GM12873 (cell line): ENCODE measurements around the gene FOXA1.

Source experiments
- TF ChIP-seq, protein P1 (sequence below): IDR thresholded peaks from 2 replicates; pipeline ENCODE4 v1.5.1; 2012; ENCODE audit warnings: low read depth, mild to moderate bottlenecking, moderate library complexity, low read length, control low read depth; ENCODE audit not compliant: insufficient read depth; ENCODE audit errors: missing control alignments

Gene FOXA1

DNA sequence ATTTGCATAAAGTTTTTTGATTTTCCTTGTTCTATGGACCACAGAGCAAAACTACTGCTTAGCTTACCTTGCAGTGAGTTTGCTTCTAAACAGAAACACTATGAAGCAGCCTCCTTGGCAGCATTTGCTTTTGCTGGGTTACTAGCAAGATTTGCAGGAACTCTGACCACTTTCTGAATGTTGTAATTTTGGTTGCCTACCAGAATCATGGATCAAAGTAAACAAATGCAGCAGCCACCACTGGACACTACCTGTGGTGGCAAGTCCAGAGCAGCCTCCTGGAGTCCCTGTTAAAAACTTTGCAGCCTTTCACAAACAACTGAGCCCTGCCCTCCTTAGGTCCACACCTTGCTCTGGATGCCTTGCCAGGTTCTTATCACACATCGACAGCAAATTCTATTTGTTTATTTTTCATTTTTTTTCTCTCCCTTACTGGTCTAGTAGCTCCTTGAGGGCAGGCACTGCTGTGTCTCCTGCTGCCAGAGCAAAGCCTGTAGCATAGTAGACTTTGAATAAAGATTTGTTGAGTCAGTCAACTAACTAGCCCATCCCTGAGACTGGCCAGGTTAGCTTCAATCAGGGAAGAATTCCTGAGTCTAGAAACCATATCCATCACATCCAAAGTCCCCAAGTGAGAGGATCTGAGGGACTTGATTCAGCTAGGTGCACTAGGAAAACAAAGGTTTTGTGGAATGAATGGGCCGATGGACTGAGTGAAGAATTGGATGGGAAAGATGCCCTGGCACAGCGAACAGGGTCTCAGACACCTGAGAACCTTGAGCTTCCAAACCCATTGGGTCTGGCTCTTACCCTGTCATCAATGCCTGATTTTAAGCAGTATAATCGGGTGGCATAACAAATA is 6.1 kb upstream of the FOXA1 start:
- TF ChIP-seq, protein P1, sequence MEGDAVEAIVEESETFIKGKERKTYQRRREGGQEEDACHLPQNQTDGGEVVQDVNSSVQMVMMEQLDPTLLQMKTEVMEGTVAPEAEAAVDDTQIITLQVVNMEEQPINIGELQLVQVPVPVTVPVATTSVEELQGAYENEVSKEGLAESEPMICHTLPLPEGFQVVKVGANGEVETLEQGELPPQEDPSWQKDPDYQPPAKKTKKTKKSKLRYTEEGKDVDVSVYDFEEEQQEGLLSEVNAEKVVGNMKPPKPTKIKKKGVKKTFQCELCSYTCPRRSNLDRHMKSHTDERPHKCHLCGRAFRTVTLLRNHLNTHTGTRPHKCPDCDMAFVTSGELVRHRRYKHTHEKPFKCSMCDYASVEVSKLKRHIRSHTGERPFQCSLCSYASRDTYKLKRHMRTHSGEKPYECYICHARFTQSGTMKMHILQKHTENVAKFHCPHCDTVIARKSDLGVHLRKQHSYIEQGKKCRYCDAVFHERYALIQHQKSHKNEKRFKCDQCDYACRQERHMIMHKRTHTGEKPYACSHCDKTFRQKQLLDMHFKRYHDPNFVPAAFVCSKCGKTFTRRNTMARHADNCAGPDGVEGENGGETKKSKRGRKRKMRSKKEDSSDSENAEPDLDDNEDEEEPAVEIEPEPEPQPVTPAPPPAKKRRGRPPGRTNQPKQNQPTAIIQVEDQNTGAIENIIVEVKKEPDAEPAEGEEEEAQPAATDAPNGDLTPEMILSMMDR, result no peak

DNA sequence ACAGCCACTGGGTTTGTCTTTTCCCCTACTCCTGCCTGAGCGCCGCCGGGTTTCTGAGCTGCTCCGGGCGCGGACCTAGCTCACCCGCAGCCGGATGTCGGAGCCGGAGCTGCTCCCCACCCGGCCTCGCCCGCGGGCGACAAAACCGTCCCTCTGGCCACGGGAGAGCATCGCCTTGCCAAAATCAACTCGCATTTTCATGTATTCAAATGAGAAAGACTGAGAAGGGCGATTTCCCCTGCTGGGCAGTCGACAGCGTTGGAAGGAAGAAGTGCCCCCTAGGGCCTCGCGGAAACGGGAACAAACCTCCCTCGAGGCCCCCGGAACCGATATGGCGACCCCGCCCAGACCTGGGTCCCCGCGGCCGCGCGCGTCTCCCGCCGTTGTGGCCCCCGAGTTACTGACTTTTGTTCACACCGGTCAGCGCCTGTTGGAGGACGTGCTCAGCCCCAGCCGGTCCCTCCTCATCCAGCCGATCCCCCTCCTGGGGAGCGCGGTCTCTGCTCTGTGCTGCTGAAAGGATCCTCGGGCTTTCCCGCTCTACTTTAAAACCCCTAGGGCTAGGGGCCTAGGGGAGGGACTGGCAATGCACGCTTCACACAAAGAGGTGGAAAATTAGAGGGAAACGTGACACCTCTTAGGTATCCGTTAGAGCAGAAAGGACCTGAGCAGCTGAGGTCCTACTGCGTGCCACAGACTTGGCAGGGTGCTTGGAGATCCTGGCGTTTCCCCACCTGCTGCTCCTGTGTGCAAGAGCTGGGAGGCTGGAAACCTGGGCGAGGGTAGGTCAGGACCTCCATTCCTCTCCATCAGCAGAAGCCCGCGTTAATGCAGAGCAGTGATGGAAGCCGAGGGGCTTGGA is 4.7 kb upstream of the FOXA1 start:
- TF ChIP-seq, protein P1, result no peak

DNA sequence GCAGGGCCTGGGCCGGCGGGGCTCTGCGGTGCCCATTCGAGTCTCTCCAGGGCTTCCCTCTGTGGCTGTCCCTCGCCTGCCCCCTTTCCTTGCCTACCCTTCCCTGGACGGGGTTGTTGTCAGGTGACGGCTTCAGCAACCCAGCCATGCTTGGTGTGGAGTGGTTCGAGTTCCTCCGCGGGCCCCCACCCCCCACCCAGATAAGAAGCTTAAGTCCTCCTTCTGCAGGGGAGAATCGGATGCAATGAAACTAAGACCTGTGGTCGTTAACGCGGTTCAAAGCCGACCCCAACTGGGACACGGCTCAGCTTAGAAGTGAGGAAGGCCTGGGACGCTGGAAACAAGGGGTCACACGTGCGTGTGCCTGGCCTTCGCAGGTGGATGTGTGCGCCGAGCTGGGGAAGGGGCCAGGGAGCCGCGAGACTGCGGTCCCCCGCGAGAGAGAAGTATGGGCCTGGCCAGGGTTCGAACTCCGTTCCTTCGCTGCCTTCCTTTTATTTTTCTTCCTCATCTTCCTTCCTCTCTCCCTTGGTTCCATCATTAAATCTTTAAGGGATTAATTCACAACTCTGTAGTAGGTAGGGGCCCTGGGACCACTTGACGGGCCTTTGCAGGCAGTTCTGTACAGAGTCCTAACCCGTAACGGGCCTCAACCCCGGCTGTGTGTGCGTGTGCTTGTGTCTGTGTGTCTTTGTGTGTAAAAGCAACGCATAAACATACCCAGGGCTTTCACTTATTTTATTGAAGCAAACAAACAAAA is 3.9 kb upstream of the FOXA1 start:
- TF ChIP-seq, protein P1, result no peak

DNA sequence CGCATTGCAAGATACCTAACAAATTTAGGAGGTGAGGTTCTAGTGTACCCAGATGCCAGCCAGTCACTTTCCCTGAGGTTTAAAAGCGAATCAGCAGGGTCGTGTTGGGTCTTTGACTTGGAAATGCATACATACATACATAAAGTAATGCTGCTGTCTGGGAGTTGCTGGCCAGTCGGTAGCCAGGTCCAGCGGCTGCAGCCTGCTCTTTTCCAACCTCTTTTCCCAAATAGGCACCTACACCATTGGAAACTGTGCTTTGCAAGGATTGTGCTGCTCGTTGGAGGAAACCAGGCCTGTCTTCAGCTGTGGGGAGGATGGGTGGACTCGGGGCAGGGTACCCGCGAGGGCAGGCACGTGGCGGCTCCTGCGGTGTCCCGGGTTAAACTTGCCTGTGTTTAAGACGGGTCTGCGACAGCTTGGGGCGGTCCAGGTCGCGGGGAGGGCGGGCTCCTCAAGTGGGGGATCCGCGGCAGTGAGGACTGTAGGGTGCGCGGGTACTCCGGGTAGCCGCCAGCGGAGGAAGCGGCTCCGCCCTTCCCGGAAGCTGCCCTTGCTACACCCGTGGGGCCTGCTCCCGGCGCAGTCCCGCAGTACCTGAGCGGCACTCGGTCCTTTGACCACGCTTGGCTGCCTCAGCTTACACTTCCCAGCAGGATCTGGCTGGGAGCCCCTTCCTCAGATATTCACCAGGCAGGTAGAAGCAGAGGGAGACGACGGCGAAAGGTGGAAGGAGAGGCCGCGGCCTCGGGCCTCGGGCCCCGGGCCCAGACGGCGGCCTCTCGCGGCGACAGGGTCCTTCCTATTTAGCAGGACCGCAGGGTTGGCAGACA is 3.1 kb upstream of the FOXA1 start:
- TF ChIP-seq, protein P1, result no peak

DNA sequence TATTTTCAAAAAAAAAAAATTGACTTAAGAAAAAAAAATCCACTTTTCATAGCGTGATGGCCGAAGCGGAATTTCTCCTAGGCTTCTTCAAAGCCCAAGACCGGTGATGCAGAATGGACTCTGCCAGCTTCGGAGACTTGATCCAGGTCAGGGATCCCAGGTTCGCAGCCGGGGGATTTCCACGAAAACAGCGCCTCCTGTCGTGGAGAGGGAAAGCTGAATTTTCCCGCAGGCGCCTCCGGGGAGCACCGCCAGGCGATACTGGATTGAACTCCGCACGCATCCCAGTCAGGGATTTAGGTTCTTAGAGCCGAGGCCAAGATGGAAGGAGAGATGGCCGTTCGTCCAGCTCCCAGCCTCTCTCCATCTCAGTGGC is 2.5 kb upstream of the FOXA1 start:
- TF ChIP-seq, protein P1, result no peak

DNA sequence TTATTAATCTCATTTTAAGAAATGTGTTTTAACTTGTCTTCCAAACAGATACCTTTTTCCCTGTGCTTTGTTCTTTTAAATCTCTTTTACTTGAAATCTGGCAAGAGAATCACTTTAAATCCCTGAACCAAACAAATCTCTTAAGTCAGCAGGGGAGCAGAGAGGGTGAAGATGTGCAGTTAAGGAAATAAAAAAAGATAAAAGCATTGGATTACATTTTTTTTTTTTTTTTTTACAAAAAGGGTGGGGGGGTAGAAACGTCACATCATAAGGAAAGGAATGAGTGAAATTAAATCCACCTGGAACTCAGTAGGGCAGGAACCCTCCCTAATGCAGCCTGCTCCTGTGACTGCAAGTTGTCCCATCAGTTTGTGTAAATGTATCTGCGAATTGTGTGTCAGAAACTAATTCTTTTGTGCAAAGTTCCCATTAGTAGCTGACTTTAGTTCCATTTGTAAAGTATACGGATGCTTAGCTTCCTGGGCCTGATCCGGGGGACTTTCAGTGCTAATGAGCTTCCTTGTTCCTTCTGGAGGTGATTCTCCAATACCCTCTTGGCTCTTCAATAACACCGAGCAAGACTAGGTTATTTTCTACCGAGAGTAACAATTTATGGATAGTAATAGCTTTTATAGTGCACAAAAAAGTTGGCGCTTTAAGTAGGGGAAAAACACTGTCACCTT is 1.9 kb upstream of the FOXA1 start:
- TF ChIP-seq, protein P1, result no peak
